A673 (cell line): Measurements from ENCODE around the gene NEGR1. TPM values are rescaled to one million over a fixed set of nuclear protein-coding genes. Genes with fewer than 3 reads are reported as not detected.

ENCODE experiments used
- BruUV-seq: library from RNA; stranded (reverse); fragments of 400-500 nt; replicated peaks from 2 replicates; lab custom pipeline; 2021; lab: Mats Ljungman, UMichigan
- CTCF ChIA-PET: fragments of 300-600 bp; sonication (Branson Sonifier 250); formaldehyde crosslinking; loops from one replicate; lab custom pipeline; 2022; ENCODE audit warnings: antibody characterized with exemption; lab: Charles Lee
- POLR2A ChIA-PET: fragments of 300-600 bp; sonication (Branson Sonifier 250); formaldehyde crosslinking; loops from one replicate; lab custom pipeline; 2022; ENCODE audit warnings: antibody characterized with exemption; ENCODE audit not compliant: low non-redundant PET; lab: Charles Lee
- DNase-seq: peaks from one replicate; pipeline ENCODE4 v3.0.0-alpha.2; 2015; ENCODE audit warnings: low spot score
- H3K27ac ChIP-seq: fragments of 200-600 bp; sonication (generic); 2 replicates; pipeline ENCODE4 v1.5.1; 2016; ENCODE audit warnings: mixed run types, low read depth, mild to moderate bottlenecking, mixed read lengths, antibody characterized with exemption, low read length; ENCODE audit not compliant: poor library complexity, severe bottlenecking
- H3K27me3 ChIP-seq: fragments of 200-600 bp; sonication (generic); replicated peaks from 2 replicates; pipeline ENCODE4 v1.6.1; 2017; ENCODE audit warnings: mixed run types, low read depth, mild to moderate bottlenecking, mixed read lengths, antibody characterized with exemption, low read length; ENCODE audit not compliant: insufficient read depth, poor library complexity
- H3K36me3 ChIP-seq: fragments of 200-600 bp; sonication (generic); 2 replicates; pipeline ENCODE4 v1.6.1; 2016; ENCODE audit warnings: mixed run types, mild to moderate bottlenecking, mixed read lengths, antibody characterized with exemption, low read length; ENCODE audit not compliant: insufficient read depth, poor library complexity, severe bottlenecking
- H3K4me1 ChIP-seq: fragments of 200-600 bp; sonication (generic); 2 replicates; pipeline ENCODE4 v1.6.1; 2017; ENCODE audit warnings: mixed run types, mild to moderate bottlenecking, mixed read lengths, antibody characterized with exemption, low read length; ENCODE audit not compliant: insufficient read depth, poor library complexity, severe bottlenecking
- H3K4me3 ChIP-seq: fragments of 200-600 bp; sonication (generic); 2 replicates; pipeline ENCODE4 v1.5.1; 2016; ENCODE audit warnings: low read depth, mixed run types, mild to moderate bottlenecking, mixed read lengths, low read length; ENCODE audit not compliant: poor library complexity, severe bottlenecking
- H3K9me3 ChIP-seq: fragments of 200-600 bp; sonication (generic); 2 replicates; pipeline ENCODE4 v1.6.1; 2016; ENCODE audit warnings: mixed run types, low read depth, mild to moderate bottlenecking, mixed read lengths, antibody characterized with exemption, low read length; ENCODE audit not compliant: poor library complexity, severe bottlenecking
- EZH2 ChIP-seq: fragments of 200-600 bp; sonication (generic); IDR thresholded peaks from 2 replicates; pipeline ENCODE4 v1.6.1; 2017; ENCODE audit warnings: borderline replicate concordance, low read depth, mild to moderate bottlenecking, mixed read lengths, antibody characterized with exemption, low read length; ENCODE audit not compliant: poor library complexity, severe bottlenecking
- intact Hi-C: fragments of 100-400 bp; cut with micrococcal nuclease; formaldehyde crosslinking; loops from one replicate; pipeline ENCODE4 v1.10.0; 2022; ENCODE audit not compliant: unreplicated experiment
- total RNA-seq: library from RNA; stranded (reverse); gene quantifications from 2 replicates; pipeline ENCODE4 v1.2.3, GENCODE V29; 2021
- TF ChIP-seq, protein P1 (sequence below): fragments of 300-800, 200-600 bp; sonication (generic); conservative IDR thresholded peaks from 2 replicates; pipeline ENCODE4 v1.5.1; 2017; ENCODE audit warnings: low read depth, mild to moderate bottlenecking, antibody characterized with exemption, low read length, moderate library complexity, mixed read lengths

NEGR1 gene
- total RNA-seq, 1 experiment from 2014 or later = 7.6 TPM

- intact Hi-C loops = no loop called here
- no peak for DNase-seq
- Histone ChIP-seq H3K4me1 (peaks cover 30% of the 10 kb centered on the region), H3K9me3 (no peaks in the 10 kb centered on the region), H3K36me3 (no peaks in the 10 kb centered on the region), H3K27me3 (no peaks in the 10 kb centered on the region), H3K4me3 (no peak overlapping the region), H3K27ac (no peak overlapping the region)
- ChIA-PET POLR2A (no interaction called here), CTCF (no interaction called here)
- no TSS peak for BruUV-seq
- TF ChIP-seq EZH2 = no peak
- TF ChIP-seq, protein P1, sequence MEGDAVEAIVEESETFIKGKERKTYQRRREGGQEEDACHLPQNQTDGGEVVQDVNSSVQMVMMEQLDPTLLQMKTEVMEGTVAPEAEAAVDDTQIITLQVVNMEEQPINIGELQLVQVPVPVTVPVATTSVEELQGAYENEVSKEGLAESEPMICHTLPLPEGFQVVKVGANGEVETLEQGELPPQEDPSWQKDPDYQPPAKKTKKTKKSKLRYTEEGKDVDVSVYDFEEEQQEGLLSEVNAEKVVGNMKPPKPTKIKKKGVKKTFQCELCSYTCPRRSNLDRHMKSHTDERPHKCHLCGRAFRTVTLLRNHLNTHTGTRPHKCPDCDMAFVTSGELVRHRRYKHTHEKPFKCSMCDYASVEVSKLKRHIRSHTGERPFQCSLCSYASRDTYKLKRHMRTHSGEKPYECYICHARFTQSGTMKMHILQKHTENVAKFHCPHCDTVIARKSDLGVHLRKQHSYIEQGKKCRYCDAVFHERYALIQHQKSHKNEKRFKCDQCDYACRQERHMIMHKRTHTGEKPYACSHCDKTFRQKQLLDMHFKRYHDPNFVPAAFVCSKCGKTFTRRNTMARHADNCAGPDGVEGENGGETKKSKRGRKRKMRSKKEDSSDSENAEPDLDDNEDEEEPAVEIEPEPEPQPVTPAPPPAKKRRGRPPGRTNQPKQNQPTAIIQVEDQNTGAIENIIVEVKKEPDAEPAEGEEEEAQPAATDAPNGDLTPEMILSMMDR = no peak
These were observed 429.0 kb downstream of the NEGR1 start for GRCh38 chr1:71853360-71853759.

GRCh38 chr1:71850936-71851335 is 431.4 kb downstream of the NEGR1 start:
- H3K27ac ChIP-seq = no peak overlapping the region
- intact Hi-C loops = no loop called here
- no peak for DNase-seq
- no peaks in the 10 kb centered on the region for H3K36me3 ChIP-seq
- ChIA-PET CTCF (no interaction called here), POLR2A (no interaction called here)
- no peaks in the 10 kb centered on the region for H3K27me3 ChIP-seq
- H3K4me3 ChIP-seq = no peak overlapping the region
- no peak for TF ChIP-seq EZH2
- TF ChIP-seq, protein P1 = no peak
- H3K9me3 ChIP-seq = no peaks in the 10 kb centered on the region
- no TSS peak for BruUV-seq
- peaks cover 7% of the 10 kb centered on the region for H3K4me1 ChIP-seq

DNA sequence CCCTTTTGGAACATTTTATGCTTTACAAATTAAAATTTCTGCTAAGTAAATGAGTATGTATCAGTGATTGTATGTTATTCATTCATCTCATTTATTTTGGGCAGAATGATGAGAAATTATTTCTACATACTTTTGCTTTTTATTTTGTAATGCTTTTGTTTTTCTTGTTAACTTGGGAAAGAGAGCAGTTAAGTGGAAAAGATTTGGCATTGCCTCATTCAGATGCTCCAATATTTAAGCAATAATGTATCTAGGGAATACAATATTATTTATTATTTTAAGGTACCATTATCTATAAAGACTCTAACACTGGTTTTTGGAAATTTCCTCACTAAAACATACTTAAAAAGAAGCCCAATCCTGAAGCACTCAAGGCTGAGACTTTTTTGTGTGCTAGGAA is 431.8 kb downstream of the NEGR1 start:
- H3K27ac ChIP-seq = no peak overlapping the region
- ChIA-PET CTCF (no interaction called here), POLR2A (no interaction called here)
- no peaks in the 10 kb centered on the region for H3K9me3 ChIP-seq
- intact Hi-C loops = no loop called here
- TF ChIP-seq EZH2 = no peak
- TF ChIP-seq, protein P1 = no peak
- DNase-seq = no peak
- BruUV-seq = no TSS peak
- no peaks in the 10 kb centered on the region for H3K27me3 ChIP-seq
- H3K4me3 ChIP-seq = no peak overlapping the region
- H3K36me3 ChIP-seq = no peaks in the 10 kb centered on the region
- H3K4me1 ChIP-seq = peaks cover 2% of the 10 kb centered on the region
